T-helper 1 cell (primary cell): ENCODE results near the gene UBQLN3.

Experiments used
- DNase-seq, 5 donors: peaks; one replicate each; pipeline ENCODE4 v3.0.0-alpha.2; 2012 to 2020
- total RNA-seq, 4 donors: gene quantifications; one replicate each; lab custom pipeline; 2026; lab: John Stamatoyannopoulos, UW

The UBQLN3 gene
- total RNA-seq, result 0 reads per million in 4 donors

DNA sequence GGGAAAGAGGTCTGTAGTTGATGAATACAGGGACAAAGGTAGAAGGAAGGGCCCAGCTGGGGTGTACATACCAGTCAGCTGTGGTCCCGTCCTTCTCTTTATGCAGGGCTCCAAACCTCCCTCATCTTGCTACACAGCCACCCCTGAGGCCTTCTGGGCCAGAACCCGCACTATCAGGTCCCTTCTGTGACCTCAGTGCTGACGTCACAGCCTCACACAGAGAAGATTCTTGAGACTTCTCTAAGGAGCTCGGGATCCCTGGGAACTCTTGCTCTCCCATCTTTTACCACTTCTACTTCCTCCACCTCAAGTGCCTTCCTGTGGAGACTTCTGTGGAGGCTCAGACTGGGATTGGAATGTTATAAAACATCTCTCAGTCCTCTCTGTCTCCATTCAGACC is at the start of gene UBQLN3:
Gene UBQLN3, minus strand, starts transcription at position 155 of the 400 bp plus-strand sequence. CDS start 399 bp downstream, outside the sequence.
- no peak for DNase-seq

DNA sequence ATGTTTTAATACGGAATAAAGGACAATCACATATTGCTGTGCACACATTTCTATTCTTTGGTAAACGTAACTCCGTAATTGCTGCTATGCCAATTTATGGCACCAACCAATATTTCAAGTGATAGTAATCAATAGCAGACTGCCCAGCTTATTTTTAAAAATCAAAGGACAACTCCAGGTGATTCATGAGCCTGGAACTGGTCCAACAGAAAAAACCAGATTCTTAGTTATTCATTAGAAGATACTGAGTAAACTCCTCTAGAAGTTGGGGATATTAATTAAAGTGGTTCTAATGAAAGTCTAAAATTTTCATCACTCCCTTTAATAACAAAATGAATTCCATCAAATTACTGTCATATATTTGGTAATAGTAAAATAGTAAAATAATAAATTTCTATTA is 48.0 kb upstream of the UBQLN3 start:
- no peak for DNase-seq

DNA sequence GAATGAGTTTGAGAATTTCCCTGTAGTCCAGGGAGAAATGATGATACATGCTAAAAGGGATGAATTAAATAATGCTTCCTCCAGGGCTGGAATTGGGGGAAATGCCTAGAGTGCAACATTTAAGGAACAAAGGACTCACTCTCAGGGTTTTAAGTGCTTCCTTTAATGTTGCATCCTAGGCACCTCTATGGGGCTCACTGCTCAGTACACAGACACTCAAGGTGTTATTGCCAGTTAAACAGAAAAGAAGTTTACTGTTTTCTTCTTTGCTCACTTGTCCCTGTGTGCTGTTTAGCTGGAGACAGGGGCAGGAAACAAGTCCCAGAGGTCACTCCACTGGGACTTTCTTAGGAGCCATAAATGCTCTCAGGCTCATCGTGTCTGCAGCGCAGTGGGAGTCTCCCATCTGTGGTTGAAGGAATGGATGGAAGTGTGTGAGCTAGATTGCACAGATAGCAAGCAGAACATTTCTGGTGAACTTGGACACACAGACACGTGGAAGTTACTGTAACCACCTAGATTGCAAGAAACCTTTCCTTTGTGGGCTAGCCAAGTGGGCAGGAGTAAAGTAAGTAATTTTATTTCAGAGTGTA is 46.9 kb upstream of the UBQLN3 start:
- no peak for DNase-seq

DNA sequence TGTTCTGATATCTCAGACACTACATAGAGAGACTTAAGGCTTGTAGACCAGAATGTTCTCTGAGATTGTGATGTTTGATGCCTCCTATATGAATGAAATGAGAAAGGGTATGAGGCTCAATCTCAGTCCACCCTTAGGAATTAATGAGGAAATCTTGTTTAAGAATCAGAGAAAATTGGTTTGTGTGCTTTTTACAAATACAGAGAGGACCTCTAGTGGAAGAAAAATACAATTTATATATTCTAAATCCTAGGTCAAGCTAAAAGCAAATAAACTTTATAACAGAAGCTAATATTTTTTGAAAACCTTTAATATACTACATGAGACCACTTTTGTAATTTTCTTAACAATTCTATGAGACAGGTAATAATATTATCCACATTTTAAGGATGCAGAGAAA is 43.6 kb upstream of the UBQLN3 start:
- DNase-seq, result no peak

DNA sequence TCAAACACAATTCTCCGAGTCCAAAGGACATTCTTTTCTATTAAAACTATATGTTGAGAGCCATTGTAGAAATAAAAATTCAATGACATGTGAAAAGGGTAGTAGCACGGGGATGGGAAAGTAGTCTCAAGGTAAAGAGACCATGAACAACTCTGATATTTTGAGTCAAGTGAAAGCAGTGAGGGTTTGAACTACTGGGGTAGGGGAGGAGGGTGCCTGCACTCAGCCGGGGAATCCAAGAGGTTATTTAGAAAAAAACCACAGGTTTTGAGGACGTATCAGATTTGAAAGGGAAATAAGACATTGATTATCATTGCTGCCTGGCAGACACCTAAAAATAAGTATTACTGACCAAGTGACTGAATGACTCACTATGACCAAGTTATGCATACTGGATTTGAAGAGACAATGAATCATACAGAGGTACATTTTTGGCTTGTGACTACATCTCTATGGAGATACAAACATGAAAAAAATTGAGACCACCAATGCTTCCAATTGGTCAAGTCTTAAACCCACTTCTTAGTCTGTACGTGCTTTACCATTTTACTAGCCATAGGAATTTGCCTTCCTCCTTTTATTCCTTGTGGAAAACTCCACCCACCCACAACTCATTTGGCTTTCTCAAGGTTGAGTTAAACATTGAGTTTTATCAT is 40.8 kb upstream of the UBQLN3 start:
- DNase-seq, result no peak

DNA sequence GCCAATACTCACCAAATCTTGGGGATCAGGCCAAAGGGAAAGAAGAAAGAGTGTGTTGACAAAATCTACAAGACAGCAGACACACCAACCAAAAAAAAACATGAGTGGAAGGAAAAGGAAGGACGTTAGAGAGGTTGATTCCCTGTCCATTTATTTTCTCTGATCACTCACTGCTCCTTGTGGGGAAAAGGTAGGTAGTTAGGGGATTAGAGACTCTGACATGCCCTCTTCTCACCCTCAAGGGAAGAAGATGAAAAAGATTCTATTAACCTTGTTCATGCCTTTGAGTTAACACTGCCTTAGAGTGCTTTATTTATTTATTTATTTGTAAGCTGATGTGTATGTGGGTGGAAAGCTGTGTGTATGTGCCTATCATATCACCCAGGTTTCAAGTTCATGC is 38.7 kb upstream of the UBQLN3 start, which contains the start of gene OR52H1:
Gene OR52H1, minus strand, starts transcription at position 101 of the 400 bp plus-strand sequence. CDS start 3,035 bp downstream, outside the sequence.
- DNase-seq, result no peak

DNA sequence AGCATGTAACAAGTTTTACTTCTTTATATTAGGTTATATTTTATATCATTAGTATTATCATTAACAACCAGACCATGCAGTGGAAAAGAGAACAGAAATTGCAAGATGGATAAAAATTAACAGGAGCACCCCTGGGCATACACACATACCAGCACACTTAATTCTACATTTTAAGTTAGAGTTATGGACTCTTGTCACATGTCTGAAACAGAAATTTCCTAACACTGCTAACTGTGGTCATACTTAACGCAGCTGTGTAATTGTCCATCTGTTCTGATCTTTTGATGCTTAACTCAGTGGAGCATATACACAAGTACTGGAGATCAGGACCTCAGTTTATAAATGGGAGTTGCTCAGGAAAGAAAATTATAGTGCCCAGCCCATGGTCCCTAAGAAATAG is 38.2 kb upstream of the UBQLN3 start:
- DNase-seq, result no peak

DNA sequence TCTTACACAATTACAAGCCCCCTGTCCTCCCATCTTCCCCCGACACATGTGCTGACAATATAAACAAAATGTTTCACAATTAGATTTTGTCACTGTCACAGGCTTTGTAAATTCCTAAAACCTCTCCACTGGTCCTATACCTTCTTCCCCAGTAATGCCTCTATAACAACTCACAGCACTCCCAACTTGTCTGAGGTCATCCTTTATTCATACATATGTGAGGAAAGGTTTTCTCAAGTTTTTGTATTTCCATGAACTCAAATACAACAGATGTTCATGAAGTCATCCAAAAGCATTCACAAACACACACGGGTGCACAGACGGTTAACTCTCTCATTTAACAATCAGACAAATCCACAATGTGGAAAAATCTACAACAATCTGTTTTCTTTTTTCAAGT is 36.7 kb upstream of the UBQLN3 start:
- DNase-seq, result no peak

DNA sequence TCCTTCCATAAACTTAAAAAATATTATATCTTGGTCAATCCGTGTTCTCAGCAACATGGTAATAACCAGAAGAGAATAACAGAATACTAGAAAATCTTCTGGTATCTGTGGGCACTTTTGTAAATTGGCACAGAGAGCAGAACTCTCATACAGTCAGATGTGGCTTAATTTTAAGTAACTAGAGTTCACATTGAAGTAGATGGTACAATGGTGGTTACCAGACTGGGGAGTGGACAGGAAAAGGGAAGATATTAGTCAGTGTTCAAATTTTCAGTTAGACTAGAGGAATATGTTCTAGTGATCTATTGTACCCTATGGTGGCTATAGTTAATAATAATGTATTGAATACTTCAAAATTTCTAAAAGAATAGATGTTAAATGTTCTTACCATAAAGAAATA is 31.7 kb upstream of the UBQLN3 start:
- DNase-seq, result no peak

DNA sequence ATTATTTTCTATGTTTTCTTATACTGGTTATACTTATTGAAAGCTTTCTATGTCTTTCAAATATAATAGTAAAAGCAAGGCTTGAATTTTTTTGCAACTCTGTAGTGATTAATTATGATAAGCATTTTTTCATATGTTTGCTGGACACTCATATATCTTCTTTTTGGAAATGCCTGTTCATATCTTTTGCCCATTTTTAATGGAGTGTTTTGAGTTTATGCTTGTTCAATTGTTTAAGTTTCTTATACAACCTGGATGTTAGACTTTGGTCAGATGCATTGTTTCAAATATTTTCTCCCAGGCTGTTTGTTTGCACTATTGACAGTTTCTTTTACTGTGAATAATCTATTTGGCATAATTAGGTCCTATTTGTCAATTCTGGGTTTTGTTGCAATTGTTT is 26.7 kb upstream of the UBQLN3 start:
- DNase-seq, result no peak

DNA sequence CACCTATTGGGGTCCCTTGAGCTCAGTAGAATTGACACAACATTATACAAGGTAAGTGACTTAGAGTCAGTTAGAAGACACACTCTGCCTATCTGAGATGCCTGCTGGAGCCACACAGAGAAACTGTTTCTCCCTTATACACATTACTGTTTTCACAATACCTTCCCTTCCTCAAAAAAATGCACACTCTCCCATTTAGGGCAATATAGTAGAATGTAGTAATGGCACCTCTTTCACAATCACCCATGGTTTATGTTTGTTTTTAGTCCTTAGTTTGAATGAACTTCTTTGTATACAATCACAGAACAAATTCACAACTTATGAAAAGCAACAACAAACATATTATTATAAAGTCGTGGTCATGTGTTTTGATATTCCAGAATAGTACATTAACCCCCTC is 24.3 kb upstream of the UBQLN3 start:
- DNase-seq, result no peak

DNA sequence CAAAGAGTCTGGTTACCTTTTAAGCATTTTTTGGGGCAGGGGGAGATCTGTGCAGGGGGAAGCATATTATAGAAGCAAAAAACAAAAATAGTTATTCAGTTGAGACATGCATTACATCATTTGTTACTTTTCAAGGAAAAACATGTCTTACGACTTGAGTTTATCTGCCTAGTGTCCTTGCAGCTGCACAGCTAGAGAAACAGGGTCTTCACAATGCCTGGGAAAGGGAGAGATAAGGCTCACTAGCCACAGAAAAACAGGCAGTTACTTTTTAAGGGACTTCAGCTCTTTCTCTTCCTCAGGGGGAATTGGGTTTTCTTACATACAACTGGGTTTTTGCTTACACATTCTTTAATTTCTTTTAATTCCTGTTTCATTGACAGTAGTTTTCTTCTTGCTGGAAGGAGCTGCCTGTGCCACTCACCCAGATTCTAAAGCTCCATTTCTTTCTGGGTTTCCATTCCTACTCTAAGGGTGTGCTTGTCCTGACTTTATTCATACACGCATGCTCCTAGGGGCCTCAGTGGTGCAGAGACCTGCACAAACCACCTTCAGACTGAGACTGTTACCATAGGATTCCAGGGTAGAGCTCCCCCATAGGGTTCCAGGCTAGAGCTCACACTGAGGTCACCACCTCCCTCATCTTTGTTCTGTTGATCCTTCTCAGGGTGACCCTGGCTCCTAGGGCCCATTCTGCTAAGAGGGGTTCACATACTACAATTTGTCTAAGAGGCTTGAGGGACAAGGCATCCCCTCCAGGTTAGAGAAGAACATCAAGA is 21.5 kb upstream of the UBQLN3 start:
- DNase-seq, result no peak

DNA sequence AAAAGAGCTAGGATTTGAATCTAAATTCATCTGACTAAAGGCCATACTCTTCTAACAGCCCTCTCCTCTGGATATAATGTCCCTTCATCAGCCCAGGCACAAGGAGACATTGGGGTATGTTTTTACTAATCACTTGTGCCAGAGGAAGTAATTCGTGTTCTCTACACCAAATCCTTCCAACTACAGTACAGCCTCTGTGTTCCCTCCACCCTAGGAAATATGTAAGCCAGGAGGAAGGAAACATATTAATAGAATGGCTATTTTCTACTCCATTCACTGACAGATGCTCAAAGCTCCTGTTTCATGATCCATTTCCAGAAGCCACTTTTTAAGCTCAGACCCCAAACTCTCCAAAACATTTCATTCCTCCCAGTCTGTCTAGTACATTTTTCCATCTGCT is 18.7 kb upstream of the UBQLN3 start:
- no peak for DNase-seq

DNA sequence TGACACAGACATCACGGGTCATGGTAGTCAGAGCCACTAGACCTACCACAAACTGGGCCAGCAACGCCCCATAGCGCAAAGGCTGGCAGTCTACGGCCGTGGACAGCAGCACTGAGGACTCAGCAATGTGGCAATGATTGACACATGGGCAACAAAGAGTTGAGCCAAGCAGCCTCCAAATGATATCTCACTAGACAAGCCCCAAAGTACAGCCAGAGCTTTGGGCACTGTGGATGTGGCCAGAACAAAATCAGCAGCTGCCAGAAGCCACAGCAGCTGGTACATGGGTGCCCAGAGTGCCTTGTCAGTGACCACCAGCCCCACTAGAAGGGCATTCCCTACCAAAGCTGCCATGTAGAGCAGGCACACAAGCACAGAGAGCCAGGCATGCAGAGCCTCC is 18.0 kb upstream of the UBQLN3 start:
- DNase-seq, result no peak

DNA sequence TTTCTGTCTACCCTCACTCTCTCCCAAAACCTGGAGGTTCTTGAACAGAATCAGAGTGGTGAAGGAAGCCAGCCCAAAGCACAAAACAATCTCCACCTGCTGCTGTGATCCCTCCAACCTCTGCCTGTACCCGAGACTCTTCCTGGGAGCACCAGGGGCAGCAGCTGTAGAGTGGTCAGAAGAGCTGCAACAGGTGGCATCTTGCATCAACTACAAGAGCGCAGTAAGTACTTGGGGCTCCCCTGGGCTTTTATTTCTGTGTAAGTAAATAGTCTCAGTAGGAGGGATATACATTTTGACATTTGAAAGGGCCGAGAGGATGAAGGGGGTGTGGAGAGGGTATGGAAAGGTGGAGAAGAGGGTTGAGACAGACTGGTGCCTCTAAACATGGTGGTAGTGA is 15.0 kb upstream of the UBQLN3 start:
- DNase-seq, result no peak

DNA sequence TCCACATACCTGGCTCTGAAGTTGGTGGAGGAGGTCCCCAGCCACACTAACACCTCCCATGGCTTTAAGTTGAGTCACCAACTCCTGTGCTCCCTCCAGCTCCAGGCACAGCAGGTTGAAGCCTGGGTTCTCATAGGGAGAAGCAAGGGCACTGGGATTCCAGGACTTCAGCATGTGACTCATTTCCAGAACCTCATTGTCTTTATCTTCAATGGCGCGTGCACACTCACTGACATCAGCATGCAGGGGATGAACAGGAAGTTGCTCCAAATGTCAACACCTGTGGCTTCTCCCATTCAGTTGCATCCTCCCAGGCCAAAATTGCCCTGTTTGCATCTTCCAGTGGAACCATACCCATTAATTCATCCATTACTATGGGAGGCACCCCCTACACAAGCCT is 12.6 kb upstream of the UBQLN3 start:
- no peak for DNase-seq

DNA sequence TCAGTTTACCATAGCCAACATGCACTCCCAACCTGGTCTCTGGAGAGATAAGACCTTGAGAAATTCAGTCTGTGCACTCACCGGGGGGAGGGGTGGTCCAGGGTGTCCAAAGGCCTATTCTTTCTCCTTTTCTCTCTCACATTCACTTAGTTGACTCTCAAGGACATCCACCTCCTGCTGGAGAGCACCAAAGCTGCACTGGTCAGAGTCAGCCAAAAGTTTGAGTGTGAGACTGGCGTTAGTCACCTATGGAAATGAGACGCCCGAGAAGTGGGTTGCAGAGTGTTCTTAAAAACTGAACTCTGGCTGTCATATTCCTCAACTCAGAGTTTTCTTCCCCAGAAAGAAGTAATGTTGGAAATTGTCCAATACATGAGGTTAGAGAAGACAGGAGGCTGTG is 11.8 kb upstream of the UBQLN3 start:
- DNase-seq, result no peak

DNA sequence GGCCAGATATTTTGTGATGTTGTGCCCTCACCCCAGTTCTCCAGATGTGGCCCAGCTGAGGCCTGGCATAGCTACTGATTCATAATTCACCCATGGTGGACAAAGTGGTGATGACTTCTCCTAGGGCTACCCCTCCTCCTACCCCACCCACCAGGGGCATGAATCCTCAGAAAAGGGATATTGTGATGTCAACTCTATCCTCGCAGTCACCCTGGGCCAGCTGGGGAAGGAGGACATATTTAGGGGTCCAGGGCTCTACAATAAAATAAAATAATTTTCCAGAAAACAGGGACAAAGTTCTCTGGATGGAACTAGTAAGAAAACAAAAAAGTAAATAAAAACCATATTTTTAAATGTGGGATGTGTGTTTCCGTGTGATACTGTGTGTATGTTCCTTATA is 6.8 kb upstream of the UBQLN3 start, which contains the start of gene UBQLNL:
Gene UBQLNL, minus strand, starts transcription at position 101 of the 400 bp plus-strand sequence. CDS start 258 bp downstream, outside the sequence.
- DNase-seq, result no peak

DNA sequence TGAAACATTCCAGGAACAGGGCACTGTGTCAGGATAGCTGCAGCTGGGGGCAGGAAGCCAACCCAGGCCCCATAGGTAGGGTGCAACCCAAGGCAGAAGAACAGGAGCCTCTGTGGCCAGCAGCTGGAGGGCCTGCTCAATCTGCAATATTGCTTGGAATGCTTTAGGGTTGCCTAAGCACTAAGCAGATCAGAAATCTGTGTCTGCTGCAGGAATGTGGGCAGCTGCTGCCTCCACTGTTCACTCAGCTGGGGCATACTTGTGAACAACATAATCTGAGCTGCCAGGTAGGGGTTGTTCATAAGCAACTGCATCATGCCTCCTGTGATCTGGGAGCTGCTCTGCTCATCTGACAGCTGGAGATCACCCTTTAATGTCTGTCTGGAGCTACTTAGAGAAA is 5.1 kb upstream of the UBQLN3 start:
- no peak for DNase-seq

DNA sequence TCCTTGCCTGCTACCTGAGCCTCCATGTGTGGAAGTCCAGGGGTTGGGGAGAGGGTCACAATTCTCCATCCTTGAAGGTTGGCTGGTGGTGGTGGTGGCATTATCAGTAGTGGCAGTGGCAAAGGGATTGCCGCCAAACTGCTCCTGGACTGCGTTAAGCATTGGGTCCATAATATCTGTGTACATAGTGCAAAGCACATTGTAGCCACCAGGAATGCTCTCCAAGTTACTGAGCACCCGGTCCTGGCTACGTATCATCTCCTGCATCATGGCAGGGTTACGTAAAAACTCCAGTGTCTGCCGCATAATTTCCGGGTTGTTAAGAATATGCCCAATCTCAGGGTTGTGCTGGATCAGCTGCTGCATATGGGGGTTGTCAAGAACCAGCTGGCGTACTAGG is 1.2 kb downstream of the UBQLN3 start:
- DNase-seq, result no peak

DNA sequence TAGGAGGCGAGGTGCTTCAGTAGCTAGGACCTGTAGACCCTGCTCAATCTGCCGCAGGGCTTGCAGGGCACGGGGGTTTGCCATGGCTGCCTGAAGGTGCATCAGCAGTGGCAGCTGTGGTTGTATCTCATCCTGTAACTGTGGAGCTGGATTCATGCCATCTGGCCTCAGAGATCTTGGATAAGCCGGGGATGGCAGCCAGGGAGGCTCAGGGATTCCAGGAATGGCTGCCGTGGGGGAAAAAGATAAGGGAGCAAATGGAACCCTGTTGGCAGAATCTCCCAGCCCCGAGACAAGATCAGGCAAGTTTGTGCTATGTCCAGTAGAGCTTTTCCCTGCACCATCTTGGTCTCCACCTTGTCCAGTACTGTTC is 1.8 kb downstream of the UBQLN3 start:
- no peak for DNase-seq

DNA sequence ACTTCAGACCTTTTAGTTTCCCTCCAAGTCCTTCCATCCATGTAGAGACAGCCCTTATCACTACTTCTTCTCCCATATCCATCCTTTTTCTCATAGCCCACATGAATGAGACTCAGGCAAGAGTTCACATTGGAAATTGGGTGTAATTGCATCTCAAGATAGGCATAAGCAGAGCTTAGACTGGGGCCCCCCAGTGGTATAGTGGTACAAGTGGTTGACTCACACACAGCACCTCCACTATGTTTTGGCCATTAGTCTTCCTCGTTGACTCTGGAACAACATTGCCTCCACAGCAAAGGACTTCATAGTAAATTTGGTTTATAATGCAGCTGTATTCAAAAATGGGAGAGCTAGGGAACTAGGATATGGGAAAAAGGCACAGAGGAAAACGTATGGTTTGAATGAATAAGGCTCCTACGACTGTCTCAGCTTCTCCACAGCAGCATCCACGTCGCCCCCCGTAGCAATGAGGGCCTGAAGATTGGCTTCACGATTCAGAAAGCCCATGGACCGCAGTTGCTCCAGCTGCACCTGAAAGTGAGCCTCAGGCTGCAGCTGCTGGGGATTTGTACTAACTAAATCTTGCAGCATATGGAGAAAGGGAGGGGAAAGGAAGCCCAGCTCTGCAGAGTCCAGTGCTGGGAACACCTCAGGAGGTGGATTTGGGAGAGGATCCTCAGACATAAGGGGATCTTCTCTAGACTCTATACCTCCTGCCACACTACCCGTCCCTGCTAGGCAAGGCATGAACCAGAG is 2.4 kb downstream of the UBQLN3 start:
- DNase-seq, result no peak

DNA sequence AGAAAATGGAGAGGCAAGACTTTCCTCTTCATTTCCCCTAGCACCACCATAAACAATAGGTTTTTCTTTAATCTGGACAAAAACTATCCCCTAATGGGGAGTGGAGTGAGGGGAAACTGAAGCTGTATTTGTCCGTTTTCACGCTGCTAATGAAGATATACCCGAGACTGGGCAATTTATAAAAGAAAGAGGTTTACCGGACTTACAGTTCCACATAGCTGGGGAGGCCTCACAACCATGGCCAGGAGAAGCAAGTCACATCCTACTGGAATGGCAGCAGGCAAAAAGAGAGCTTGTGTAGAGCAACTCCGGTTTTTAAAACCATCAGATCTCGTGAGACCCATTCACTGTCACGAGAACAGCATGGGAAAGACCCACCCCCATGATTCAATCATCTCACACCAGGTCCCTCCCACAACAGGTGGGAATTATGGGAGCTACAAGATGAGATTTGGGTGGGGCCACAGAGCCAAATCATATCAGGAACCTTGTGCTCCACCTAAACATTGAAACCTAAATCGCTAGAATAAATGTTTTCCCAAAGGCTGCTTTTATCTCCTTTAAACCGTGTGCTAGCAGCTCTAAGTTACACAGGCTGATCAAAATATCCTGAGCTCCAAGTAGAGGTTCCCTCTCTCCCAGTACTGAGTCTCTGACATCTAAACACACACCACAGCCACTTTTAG is 4.3 kb downstream of the UBQLN3 start:
- DNase-seq, result no peak
